ENCODE results near the gene COBL. TPM values are rescaled to one million over a fixed set of nuclear protein-coding genes. Genes with fewer than 3 reads are reported as not detected.
"Not testable (repeated sequence)": the region's sequence is repeated elsewhere in the genome, so short reads cannot be mapped to it uniquely, and the experiment has no call there.

COBL gene
- polyA plus RNA-seq, 1 donor from 2014 or later: not detected

DNA sequence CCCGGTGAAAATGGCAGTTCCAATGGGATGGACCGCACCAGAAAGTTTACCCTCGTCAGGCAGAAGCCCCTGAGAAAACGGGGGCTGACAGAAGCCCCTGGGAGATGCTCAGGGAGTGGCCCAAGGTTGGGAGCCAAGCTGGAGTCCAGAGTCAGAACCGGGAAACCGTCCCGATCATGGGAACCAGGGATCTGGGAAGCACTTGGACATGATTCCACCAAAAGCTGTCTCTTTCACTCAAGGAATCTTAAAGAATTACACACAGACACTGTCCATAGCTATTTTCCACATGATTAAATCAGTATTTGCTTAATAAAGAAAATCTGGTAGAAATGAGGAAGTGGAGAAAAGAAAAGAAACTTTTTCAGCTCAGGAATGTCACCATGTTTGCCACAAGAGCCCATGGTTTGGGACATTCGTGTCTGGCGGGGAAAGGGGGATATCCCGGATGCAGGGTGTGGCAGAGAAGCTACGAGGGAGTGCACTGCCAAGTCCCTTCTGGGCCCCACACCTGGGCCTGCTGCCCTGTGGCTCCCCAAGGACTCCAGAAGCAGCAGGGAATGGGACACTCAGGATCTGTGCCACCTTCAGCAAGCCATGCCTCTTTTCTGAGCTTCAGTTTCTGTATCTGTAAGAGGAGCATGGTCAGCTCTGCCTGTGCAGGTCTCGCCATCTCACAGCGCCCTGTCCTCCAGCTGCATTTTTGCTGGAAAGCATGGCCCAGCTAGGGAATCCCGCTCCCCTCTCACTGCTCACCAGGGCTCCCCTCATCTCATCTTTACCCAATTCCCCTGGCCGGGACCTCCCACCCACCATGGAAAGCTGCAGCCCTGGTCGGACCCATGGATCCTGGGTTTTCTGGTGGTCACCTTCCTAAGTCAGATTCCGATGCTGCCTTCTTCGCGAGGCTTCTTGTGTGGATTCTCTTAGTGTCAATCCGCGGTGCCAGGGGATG, 308.8 kb downstream of the COBL start:
- H3K36me3 Mint-ChIP-seq: peaks cover 3% of the 10 kb centered on the region
- H3K9me3 Mint-ChIP-seq: no peaks in the 10 kb centered on the region
- no peaks in the 10 kb centered on the region for H3K4me1 Mint-ChIP-seq
- peaks cover under 1% of the 10 kb centered on the region for H3K27me3 Mint-ChIP-seq
- no peak overlapping the region for H3K4me3 Mint-ChIP-seq
- no peak overlapping the region for H3K27ac Mint-ChIP-seq

GRCh38 chr7:51006483-51007235, 309.9 kb downstream of the COBL start:
- Mint-ChIP-seq H3K36me3 (peaks cover 4% of the 10 kb centered on the region), H3K9me3 (no peaks in the 10 kb centered on the region), H3K4me1 (no peaks in the 10 kb centered on the region), H3K27ac (no peak overlapping the region), H3K27me3 (no peaks in the 10 kb centered on the region), H3K4me3 (no peak overlapping the region)

GRCh38 chr7:51005074-51005473, 311.5 kb downstream of the COBL start:
- Mint-ChIP-seq H3K36me3 (peaks cover 5% of the 10 kb centered on the region), H3K4me3 (no peak overlapping the region), H3K27ac (no peak overlapping the region), H3K27me3 (no peaks in the 10 kb centered on the region), H3K9me3 (peaks cover 0 to 5% (median 2%) of the 10 kb centered on the region in 3 donors), H3K4me1 (no peaks in the 10 kb centered on the region)

GRCh38 chr7:51000956-51001355, 315.7 kb downstream of the COBL start:
- Mint-ChIP-seq H3K4me1 (no peaks in the 10 kb centered on the region), H3K27me3 (no peaks in the 10 kb centered on the region), H3K9me3 (peaks cover 0 to 13% (median 4%) of the 10 kb centered on the region in 3 donors), H3K27ac (no peak overlapping the region), H3K36me3 (peaks cover 3% of the 10 kb centered on the region), H3K4me3 (no peak overlapping the region)

DNA sequence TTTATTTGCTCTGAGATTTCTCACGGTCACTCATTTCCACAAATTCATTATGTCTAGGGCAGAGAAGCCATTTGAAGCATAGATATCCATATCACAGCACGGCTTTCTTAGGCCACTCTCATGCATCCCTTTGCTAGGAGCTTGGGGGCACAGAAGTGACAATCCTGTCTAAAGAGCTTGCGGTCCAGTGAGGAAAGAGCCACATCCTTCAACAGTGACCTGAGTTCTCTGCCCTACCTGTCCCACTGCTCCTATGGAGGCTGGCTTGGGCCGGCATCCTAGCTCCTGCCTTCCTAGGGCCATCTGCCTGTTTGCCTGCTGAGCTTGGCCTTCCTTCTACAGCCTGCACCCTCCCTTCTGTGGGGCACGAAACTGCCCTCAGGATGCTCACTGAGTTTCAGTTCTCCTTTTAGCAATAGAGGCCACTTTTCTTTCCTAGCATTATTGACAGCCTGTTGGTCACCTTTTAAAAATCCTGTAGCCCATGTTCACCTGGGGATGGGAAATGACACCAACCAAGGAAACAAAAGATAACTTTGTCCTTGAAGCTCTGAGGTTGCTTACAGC, 321.8 kb downstream of the COBL start:
- Mint-ChIP-seq H3K27ac (no peak overlapping the region), H3K4me1 (no peaks in the 10 kb centered on the region), H3K4me3 (no peak overlapping the region), H3K9me3 (peaks cover 3 to 16% (median 4%) of the 10 kb centered on the region in 3 donors), H3K27me3 (no peaks in the 10 kb centered on the region), H3K36me3 (no peaks in the 10 kb centered on the region)

DNA sequence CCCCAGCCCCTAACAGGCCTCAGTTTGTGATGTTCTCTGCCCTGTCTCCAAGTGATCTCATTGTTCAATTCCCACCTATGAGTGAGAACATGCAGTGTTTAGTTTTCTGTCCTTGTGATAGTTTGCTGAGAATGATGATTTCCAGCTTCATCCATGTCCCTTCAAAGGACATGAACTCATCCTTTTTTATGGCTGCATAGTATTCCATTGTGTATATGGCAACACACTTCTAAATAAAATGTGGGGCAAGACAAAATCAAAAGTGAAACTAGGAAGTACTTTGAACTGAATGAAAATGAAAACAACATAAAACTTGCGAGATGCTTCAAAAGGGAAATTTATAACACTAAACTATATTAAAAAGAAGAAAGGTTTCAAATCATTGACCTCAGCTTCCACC, 326.4 kb downstream of the COBL start:
- not testable (repeated sequence) for H3K27ac Mint-ChIP-seq

GRCh38 chr7:50988988-50989387, 327.6 kb downstream of the COBL start:
- no peak overlapping the region for H3K27ac Mint-ChIP-seq
- H3K27me3 Mint-ChIP-seq: peaks cover 3% of the 10 kb centered on the region
- H3K9me3 Mint-ChIP-seq: peaks cover 2 to 8% (median 3%) of the 10 kb centered on the region in 3 donors
- H3K4me3 Mint-ChIP-seq: no peak overlapping the region
- no peaks in the 10 kb centered on the region for H3K36me3 Mint-ChIP-seq
- no peaks in the 10 kb centered on the region for H3K4me1 Mint-ChIP-seq

More for the DNA sequence above, 326.4 kb downstream of the COBL start:
- H3K27me3 Mint-ChIP-seq, H3K4me1 Mint-ChIP-seq, H3K36me3 Mint-ChIP-seq, H3K4me3 Mint-ChIP-seq, H3K9me3 Mint-ChIP-seq: not testable (repeated sequence)

DNA sequence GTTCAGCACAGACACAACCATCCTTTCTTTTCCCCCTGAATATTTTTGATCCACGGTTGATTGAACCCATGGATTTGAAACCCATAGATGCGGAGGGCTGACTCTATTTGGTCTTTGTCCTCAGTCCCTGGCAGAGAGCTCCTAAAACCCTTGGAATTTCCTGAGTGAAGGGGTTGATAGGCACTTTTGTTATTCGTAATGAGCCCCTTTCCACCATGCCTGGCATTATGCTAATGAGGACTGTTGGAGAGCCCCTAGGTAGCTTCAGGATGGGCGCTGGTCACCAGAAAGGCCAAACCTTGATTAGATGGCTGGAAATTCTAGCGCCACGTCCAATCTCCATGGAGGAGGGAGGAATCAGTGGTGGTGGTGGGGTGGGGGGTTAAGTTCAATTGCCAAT, 328.1 kb downstream of the COBL start:
- Mint-ChIP-seq H3K36me3 (no peaks in the 10 kb centered on the region), H3K4me1 (no peaks in the 10 kb centered on the region), H3K4me3 (no peak overlapping the region), H3K27me3 (peaks cover 3% of the 10 kb centered on the region), H3K27ac (no peak overlapping the region), H3K9me3 (peaks cover 2 to 8% (median 3%) of the 10 kb centered on the region in 3 donors)

DNA sequence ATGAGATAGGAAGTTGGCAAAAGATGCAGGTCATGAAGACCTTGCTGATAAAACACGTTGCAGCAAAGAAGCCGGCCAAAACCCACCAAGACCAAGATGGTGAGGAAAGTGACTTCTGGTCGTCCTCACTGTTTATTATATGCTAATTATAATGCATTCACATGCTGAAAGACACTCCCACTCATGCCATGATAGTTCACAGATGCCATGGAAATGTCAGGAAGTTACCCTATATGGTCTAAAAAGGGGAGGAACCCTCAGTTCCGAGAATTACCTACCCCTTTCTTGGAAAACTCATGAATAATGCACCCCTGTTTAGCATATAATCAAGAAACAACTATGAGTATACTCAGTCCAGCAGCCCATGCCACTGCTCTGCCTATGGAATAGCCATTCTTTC, 331.5 kb downstream of the COBL start:
- no peak overlapping the region for H3K27ac Mint-ChIP-seq
- H3K27me3 Mint-ChIP-seq: peaks cover 5% of the 10 kb centered on the region
- H3K9me3 Mint-ChIP-seq: peaks cover under 1% of the 10 kb centered on the region in 3 donors
- H3K36me3 Mint-ChIP-seq: no peaks in the 10 kb centered on the region
- no peak overlapping the region for H3K4me3 Mint-ChIP-seq
- no peaks in the 10 kb centered on the region for H3K4me1 Mint-ChIP-seq

GRCh38 chr7:50983850-50984249, 332.8 kb downstream of the COBL start:
- Mint-ChIP-seq H3K4me1 (no peaks in the 10 kb centered on the region), H3K4me3 (no peak overlapping the region), H3K36me3 (no peaks in the 10 kb centered on the region), H3K27ac (no peak overlapping the region), H3K9me3 (no peaks in the 10 kb centered on the region), H3K27me3 (peaks cover 5% of the 10 kb centered on the region)

- Mint-ChIP-seq H3K9me3 (peaks cover 0 to 2% (median 0%) of the 10 kb centered on the region in 3 donors), H3K4me3 (no peak overlapping the region), H3K36me3 (no peaks in the 10 kb centered on the region), H3K27ac (no peak overlapping the region), H3K27me3 (peaks cover 5% of the 10 kb centered on the region), H3K4me1 (no peaks in the 10 kb centered on the region)
Measured at GRCh38 chr7:50982626-50983025, 334.0 kb downstream of the COBL start.

GRCh38 chr7:50981743-50982142, 334.9 kb downstream of the COBL start:
- Mint-ChIP-seq H3K27me3 (peaks cover 5% of the 10 kb centered on the region), H3K36me3 (no peaks in the 10 kb centered on the region), H3K9me3 (peaks cover 0 to 2% (median 0%) of the 10 kb centered on the region in 3 donors), H3K4me1 (no peaks in the 10 kb centered on the region), H3K27ac (no peak overlapping the region), H3K4me3 (no peak overlapping the region)

DNA sequence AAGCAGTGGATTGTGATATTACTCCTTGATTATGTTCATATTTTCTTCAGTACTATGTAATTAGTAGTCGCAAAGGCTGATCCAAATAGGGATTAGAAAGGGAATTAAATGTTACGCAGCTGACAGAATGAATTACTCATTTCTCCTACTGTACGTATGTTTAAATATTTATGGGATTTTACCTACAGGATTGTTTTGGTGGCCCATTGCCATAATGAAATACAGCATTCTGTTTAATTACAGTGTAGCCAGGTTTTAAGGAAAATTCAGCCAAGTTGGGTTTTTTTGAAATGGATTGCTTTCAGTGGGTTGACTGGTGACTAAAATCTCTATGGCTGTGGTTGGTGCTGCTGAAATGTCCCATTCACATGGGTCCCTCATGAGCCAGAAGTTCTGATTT, 336.2 kb downstream of the COBL start:
- H3K4me3 Mint-ChIP-seq: peak overlapping the region in 1 of 4 donors; percentile 28
- no peaks in the 10 kb centered on the region for H3K4me1 Mint-ChIP-seq
- peaks cover 0 to 2% (median 0%) of the 10 kb centered on the region in 3 donors for H3K9me3 Mint-ChIP-seq
- H3K27ac Mint-ChIP-seq: no peak overlapping the region
- H3K27me3 Mint-ChIP-seq: peaks cover 3% of the 10 kb centered on the region
- no peaks in the 10 kb centered on the region for H3K36me3 Mint-ChIP-seq

DNA sequence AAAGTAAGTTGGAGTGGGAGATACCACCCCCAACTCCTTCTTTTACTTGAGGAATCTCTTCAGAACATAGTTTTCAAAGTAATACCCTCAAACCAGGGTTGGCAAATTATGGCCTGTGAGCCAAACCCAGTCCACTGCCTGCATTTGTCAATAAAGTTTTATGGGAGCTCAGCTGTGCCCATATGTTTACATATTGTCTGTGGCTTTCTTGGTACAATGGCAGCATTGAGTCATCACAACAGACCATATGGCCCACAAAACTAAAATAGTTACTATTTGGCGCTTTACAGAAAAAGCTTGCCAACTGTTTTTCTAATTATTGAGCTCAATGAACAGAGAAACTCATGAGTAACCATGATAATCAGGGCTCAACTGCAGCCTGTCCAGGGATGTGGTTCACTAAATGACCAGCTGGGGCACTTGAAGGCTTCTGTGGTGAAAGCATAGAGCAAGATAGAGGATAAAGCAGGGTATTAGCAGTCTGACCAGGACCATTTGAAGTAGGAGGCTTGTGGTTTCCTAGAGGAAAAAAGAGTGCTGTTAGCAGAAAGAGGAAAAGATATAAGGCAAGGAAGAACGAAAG, 337.9 kb downstream of the COBL start:
- Mint-ChIP-seq H3K27ac (no peak overlapping the region), H3K9me3 (peaks cover 0 to 2% (median 0%) of the 10 kb centered on the region in 3 donors), H3K27me3 (peaks cover 3% of the 10 kb centered on the region), H3K4me3 (no peak overlapping the region), H3K36me3 (no peaks in the 10 kb centered on the region), H3K4me1 (no peaks in the 10 kb centered on the region)

GRCh38 chr7:50977421-50977820, 339.2 kb downstream of the COBL start:
- Mint-ChIP-seq H3K4me1 (no peaks in the 10 kb centered on the region), H3K4me3 (no peak overlapping the region), H3K9me3 (peaks cover 0 to 2% (median 0%) of the 10 kb centered on the region in 3 donors), H3K36me3 (no peaks in the 10 kb centered on the region), H3K27ac (no peak overlapping the region), H3K27me3 (peaks cover 3% of the 10 kb centered on the region)
